Inferior parietal cortex (tissue), 1 donor: ENCODE data around the gene TBKBP1.
"Not testable (repeated sequence)": the region's sequence is repeated elsewhere in the genome, so short reads cannot be mapped to it uniquely, and the experiment has no call there.

Source experiments
- DNase-seq: peaks from one replicate; pipeline ENCODE4 v3.0.0-alpha.2; 2016; ENCODE audit errors: extremely low spot score

The TBKBP1 gene

GRCh38 chr17:47676510-47677165 lies 17.3 kb upstream of the TBKBP1 start:
- no peak for DNase-seq

- no peak for DNase-seq
These were observed 15.8 kb upstream of the TBKBP1 start for GRCh38 chr17:47678196-47678595.

- DNase-seq: no peak
These were observed 11.8 kb upstream of the TBKBP1 start for GRCh38 chr17:47682138-47682537.

- DNase-seq: not testable (repeated sequence)
These were observed 11.2 kb upstream of the TBKBP1 start for GRCh38 chr17:47682727-47683126.

- DNase-seq: no peak
These were observed 9.9 kb upstream of the TBKBP1 start for GRCh38 chr17:47684025-47684424.

- DNase-seq: no peak
These were observed 9.3 kb upstream of the TBKBP1 start for GRCh38 chr17:47684535-47685193.

GRCh38 chr17:47685556-47686275 lies 8.2 kb upstream of the TBKBP1 start:
- no peak for DNase-seq

- DNase-seq: no peak
These were observed 7.7 kb upstream of the TBKBP1 start for GRCh38 chr17:47686276-47686635.

GRCh38 chr17:47686664-47687327 lies 7.2 kb upstream of the TBKBP1 start:
- DNase-seq: no peak

GRCh38 chr17:47687328-47687690 lies 6.7 kb upstream of the TBKBP1 start:
- DNase-seq: no peak

- no peak for DNase-seq
These were observed 6.2 kb upstream of the TBKBP1 start for GRCh38 chr17:47687748-47688147.

- DNase-seq: no peak
These were observed 3.8 kb upstream of the TBKBP1 start for GRCh38 chr17:47690121-47690520.

GRCh38 chr17:47692137-47692894 lies 1.6 kb upstream of the TBKBP1 start:
- no peak for DNase-seq

GRCh38 chr17:47692895-47693730 lies 848 bp upstream of the TBKBP1 start:
- DNase-seq: no peak

- no peak for DNase-seq
These were observed 844 bp downstream of the TBKBP1 start for GRCh38 chr17:47694581-47695428.

GRCh38 chr17:47695429-47696376 lies 1.7 kb downstream of the TBKBP1 start:
- DNase-seq: no peak

GRCh38 chr17:47696717-47697642 lies 3.0 kb downstream of the TBKBP1 start:
- DNase-seq: no peak
